Tibial nerve (tissue), 4 donors: ENCODE results near the gene IQSEC1. TPM values are rescaled to one million over a fixed set of nuclear protein-coding genes. Genes with fewer than 3 reads are reported as not detected.

Experiments
- DNase-seq, 2 donors: peaks; one replicate each; pipeline ENCODE4 v3.0.0-alpha.2; 2019; ENCODE audit warnings: low spot score in 2 of 2
- H3K27ac ChIP-seq, 4 donors: fragments of 200-600 bp; sonication (generic) in 3 of 4; one replicate each; pipeline ENCODE4 v1.5.1; 2017 to 2019; ENCODE audit warnings: mild to moderate bottlenecking in 1 of 4
- H3K27me3 ChIP-seq, 2 donors: fragments of 200-600 bp; sonication (generic) in 1 of 2; one replicate each; pipeline versions ENCODE4 v1.5.1 to v1.6.0; 2017 to 2019
- H3K36me3 ChIP-seq, 3 donors: fragments of 200-600 bp; sonication (generic); one replicate each; pipeline ENCODE4 v1.5.1; 2018 to 2019
- H3K4me1 ChIP-seq, 4 donors: fragments of 200-600 bp; sonication (generic) in 3 of 4; one replicate each; pipeline ENCODE4 v1.5.1; 2017 to 2019
- H3K4me3 ChIP-seq, 4 donors: fragments of 200-600 bp; sonication (generic) in 3 of 4; one replicate each; pipeline ENCODE4 v1.5.1; 2017 to 2019; ENCODE audit warnings: mild to moderate bottlenecking in 1 of 4, moderate library complexity in 1 of 4
- H3K9me3 ChIP-seq, 4 donors: fragments of 200-600 bp; sonication (generic) in 3 of 4; one replicate each; pipeline ENCODE4 v1.5.1; 2017 to 2019
- EP300 ChIP-seq, 2 donors: sonication (generic); formaldehyde crosslinking; IDR thresholded peaks; one replicate each; pipeline ENCODE4 v1.6.1; 2017; ENCODE audit warnings: antibody characterized with exemption in 2 of 2, mild to moderate bottlenecking in 1 of 2
- POLR2A ChIP-seq, 2 donors: fragments of 450-650 bp; IDR thresholded peaks; one replicate each; pipeline ENCODE4 v1.6.1; 2017; ENCODE audit warnings: antibody characterized with exemption in 2 of 2, mild to moderate bottlenecking in 2 of 2, moderate library complexity in 2 of 2
- WGBS, 2 donors: methylation state at CpG; one replicate each; pipeline ENCODE4 v1.1.5; 2018; 5-methylcytosine and 5-hydroxymethylcytosine counted together
- total RNA-seq, 4 donors: library from RNA; depleted of rRNA; stranded (reverse); fragments of >200 nt; gene quantifications; one replicate each; pipeline ENCODE4 v1.1.0, GENCODE V29; 2016
- TF ChIP-seq, protein P1 (sequence below), 5 experiments: fragments of 200-600 bp in 3 of 5; fragments of 450-650 bp in 2 of 5; sonication (generic) in 3 of 5; IDR thresholded peaks; one replicate each; pipeline ENCODE4 v1.5.1; 2016 to 2019; ENCODE audit warnings: antibody characterized with exemption in 5 of 5, mild to moderate bottlenecking in 3 of 5, moderate library complexity in 2 of 5

IQSEC1 gene
- total RNA-seq, 4 donors from 2014 or later = 58.2 to 77.5 (median 68.6) TPM

DNA sequence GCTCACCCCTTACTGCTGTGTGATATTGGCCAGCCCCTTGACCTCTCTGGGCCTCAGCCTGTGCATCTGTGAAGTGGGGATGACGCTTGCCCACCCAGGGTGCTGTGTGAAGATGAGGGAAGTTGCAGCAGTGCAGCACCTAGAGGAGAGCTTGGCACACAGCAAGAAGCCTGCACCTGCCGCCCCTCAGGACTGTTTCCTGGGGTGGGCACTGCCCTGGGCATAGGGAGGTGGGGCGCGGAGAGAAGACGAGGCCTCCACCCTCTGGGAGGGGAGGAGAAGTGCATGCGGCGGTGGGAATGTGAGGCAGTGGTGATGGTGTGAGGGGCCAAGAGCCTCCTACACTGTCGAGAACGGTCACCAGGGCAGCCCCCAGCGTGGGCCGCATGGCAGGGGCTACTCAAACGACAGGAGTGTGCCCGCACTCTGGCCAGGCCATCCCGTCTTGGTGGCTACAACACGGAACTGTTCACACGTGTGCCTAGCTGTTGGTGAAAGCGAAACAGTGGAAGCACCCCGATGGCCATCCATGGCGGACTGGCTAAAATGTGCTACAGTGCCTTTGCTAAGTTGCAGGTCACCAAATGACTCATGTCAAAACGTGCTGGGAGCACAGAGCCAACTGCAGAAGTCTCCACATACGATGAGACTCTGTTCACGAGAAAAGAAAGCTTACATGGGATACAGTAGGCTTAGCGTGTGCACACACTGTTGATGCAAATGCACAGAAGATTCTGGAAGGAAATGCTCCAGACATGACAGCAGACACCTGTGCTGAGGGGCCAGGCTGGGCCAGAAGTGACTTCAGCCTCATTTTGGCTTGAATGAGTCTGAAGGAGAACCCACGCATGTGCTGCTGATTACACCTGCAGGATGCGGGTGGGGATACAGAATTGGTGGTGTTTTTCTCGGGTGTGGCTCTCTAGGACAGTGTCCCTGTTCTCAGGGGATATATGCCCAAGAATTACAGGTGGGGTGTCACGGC lies 40.4 kb upstream of the IQSEC1 start:
- H3K4me3 ChIP-seq = no peak overlapping the region
- TF ChIP-seq EP300 (IDR thresholded peaks at IDR 0.05) (no peak), POLR2A (IDR thresholded peaks at IDR 0.05) (no peak)
- TF ChIP-seq, protein P1, sequence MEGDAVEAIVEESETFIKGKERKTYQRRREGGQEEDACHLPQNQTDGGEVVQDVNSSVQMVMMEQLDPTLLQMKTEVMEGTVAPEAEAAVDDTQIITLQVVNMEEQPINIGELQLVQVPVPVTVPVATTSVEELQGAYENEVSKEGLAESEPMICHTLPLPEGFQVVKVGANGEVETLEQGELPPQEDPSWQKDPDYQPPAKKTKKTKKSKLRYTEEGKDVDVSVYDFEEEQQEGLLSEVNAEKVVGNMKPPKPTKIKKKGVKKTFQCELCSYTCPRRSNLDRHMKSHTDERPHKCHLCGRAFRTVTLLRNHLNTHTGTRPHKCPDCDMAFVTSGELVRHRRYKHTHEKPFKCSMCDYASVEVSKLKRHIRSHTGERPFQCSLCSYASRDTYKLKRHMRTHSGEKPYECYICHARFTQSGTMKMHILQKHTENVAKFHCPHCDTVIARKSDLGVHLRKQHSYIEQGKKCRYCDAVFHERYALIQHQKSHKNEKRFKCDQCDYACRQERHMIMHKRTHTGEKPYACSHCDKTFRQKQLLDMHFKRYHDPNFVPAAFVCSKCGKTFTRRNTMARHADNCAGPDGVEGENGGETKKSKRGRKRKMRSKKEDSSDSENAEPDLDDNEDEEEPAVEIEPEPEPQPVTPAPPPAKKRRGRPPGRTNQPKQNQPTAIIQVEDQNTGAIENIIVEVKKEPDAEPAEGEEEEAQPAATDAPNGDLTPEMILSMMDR (IDR thresholded peaks at IDR 0.05) = no peak
- WGBS, 2 donors = 75 to 79% methylated on average over 26 to 27 of the region's 27 CpGs
- H3K36me3 ChIP-seq = no peaks in the 10 kb centered on the region
- no peak overlapping the region for H3K27ac ChIP-seq
- peaks cover 0 to 5% of the 10 kb centered on the region in 2 donors for H3K27me3 ChIP-seq
- H3K9me3 ChIP-seq = no peaks in the 10 kb centered on the region
- DNase-seq = peak in 1 of 2 donors; percentile 1
- peaks cover 0 to 5% (median 0%) of the 10 kb centered on the region in 4 donors for H3K4me1 ChIP-seq

DNA sequence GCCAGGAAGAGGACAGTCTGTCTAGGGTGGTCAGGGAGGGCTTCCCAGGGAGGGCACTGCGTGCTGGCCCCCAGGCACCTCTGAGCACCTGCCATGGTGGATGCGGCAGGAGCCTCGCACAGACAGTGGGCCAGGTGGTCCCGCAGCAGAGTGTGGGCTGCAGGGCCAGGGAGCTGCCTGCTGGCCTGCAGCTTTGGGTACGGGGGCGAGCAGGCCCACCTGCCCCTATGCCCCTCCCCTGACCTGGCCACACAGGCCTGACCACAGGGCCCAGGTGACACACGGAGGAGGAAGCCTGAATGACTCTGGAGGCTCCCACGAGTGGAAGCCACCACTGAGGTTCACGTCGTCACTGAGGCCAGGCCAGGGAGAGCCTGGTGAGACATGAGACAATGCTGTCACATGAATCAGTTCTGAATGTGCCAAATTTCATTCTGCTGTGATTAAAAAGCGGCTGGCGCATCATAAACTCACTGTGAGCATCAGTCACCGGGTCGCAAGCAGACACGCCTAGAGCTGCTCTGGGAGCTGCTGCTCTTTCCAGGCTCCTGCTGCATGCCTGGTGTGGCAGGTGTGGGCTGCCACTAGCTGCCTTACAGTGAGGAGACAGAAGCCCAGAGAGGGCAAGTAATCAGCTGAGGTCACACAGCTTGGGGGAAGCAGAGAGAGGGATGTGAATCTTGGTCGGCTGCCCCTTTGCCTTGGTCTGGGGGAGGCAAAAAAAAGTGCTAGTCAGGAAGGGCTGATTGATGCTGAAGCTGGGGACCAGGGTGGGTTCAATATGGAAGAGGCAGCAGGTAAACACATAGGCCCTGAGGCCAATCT lies 39.5 kb upstream of the IQSEC1 start:
- no peaks in the 10 kb centered on the region for H3K9me3 ChIP-seq
- TF ChIP-seq POLR2A (IDR thresholded peaks at IDR 0.05) (no peak), EP300 (IDR thresholded peaks at IDR 0.05) (no peak)
- TF ChIP-seq, protein P1 (IDR thresholded peaks at IDR 0.05) = no peak
- no peak for DNase-seq
- H3K36me3 ChIP-seq = no peaks in the 10 kb centered on the region
- H3K4me3 ChIP-seq = no peak overlapping the region
- no peak overlapping the region for H3K27ac ChIP-seq
- 71 to 73% methylated on average over 8 to 12 of the region's 16 CpGs for WGBS, 2 donors
- peaks cover 0 to 5% of the 10 kb centered on the region in 2 donors for H3K27me3 ChIP-seq
- H3K4me1 ChIP-seq = peaks cover 0 to 5% (median 0%) of the 10 kb centered on the region in 4 donors

DNA sequence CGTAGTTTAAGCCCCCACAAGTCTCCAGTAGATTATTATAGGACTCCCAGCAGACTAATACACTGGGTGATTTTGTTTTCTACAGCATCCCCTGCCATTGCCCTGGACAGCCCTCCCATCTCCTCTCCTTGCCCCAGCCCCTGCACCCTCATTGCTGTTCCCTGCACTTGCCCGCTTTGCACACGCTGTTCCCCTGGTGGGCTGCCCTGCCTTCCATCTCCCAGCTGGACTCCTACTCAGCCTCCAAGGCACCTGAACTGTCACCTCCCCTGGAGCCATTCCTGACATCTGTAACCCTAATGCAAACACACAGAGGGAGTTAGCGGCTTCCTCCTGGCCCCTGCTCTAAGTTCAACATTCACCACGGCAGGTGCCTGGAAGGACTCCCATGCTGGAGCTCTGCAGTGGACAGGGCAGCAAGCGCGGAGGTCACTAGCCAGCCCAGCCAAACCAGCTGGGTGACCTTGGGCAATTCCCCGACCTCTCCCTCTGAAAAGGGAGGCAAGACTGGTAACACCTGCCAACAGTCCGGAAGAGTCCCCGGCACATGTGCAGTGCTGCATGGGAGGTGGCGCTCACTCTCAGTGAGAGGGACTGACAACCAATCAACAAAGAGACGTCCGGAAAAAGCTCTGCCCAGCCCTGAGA lies 38.8 kb upstream of the IQSEC1 start:
- Histone ChIP-seq H3K36me3 (no peaks in the 10 kb centered on the region), H3K4me1 (peaks cover 0 to 5% (median 0%) of the 10 kb centered on the region in 4 donors), H3K9me3 (no peaks in the 10 kb centered on the region), H3K27ac (no peak overlapping the region), H3K4me3 (no peak overlapping the region), H3K27me3 (peaks cover 0 to 5% of the 10 kb centered on the region in 2 donors)
- WGBS, 2 donors = 64 to 73% methylated on average over 12 of the region's 13 CpGs
- TF ChIP-seq POLR2A (IDR thresholded peaks at IDR 0.05) (no peak), EP300 (IDR thresholded peaks at IDR 0.05) (no peak)
- TF ChIP-seq, protein P1 (IDR thresholded peaks at IDR 0.05) = no peak
- no peak for DNase-seq

DNA sequence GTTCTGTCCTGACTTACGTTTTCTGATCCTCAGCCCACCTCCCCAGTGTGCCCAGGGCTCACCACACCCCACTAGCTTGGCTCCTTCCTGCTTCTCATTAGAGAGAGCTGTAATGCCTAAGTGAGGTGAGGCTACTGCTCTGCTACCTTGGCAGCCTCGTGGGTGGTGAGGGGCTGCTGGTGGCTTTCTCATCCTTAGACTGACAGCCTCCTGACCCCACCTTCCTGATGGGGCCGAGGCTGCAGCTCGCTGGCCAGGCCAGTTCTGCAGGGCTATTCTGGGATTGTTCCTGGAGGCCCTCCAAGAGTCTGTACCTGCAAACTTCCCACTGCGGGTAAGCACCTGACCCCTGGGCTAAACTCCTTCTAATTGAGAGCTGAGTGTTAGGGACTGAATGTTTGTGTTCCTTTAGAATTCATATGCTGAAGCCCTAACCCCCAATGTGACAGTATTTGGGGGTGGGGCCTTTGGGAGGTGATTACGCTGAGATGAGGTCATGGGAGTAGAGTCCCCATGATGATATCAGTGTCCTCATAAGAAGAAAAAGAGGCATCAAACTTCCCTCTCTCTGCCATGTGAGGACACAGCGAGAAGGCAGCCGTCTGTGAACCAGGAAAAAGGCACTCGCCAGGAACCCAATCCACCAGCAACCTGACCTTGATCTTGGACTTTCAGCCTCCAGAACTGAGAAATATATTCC lies 38.1 kb upstream of the IQSEC1 start:
- Histone ChIP-seq H3K9me3 (no peaks in the 10 kb centered on the region), H3K36me3 (no peaks in the 10 kb centered on the region), H3K27me3 (peaks cover 0 to 5% of the 10 kb centered on the region in 2 donors), H3K4me3 (no peak overlapping the region), H3K27ac (peak overlapping the region in 1 of 4 donors; percentile 50), H3K4me1 (peaks cover 0 to 5% (median 0%) of the 10 kb centered on the region in 4 donors)
- 54 to 56% methylated on average over 9 of the region's 9 CpGs for WGBS, 2 donors
- no peak for DNase-seq
- TF ChIP-seq, protein P1 (IDR thresholded peaks at IDR 0.05) = no peak
- TF ChIP-seq POLR2A (IDR thresholded peaks at IDR 0.05) (no peak), EP300 (IDR thresholded peaks at IDR 0.05) (no peak)
